ENCODE measurements around the gene PKP4. TPM values are rescaled to one million over a fixed set of nuclear protein-coding genes. Genes with fewer than 3 reads are reported as not detected.
"Not testable (repeated sequence)": the region's sequence is repeated elsewhere in the genome, so short reads cannot be mapped to it uniquely, and the experiment has no call there.

Gene PKP4
- total RNA-seq, 1 donor from 2014 or later: 39.4 TPM

DNA sequence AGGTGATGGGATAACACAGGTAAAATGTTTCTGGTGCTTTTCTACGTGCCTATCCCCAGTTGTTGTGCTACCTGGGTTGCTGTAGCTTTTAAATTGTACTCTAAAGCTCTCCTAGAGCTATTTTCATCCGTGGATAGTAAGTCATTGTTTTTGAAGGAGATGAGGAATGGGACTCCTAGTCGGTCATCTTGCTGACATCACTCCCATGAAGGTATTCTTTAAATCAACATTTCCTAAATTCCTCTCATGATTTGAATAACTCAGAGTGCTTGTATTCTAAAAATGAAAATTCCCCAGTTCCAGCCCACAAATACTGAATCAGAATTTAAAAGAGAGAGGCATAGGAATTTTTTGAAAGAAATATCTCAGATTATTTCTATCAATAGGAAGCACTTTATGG is 44.5 kb upstream of the PKP4 start:
- peaks cover 37% of the 10 kb centered on the region for H3K4me1 Mint-ChIP-seq (ENCODE audit: low read depth)
- no peak for DNase-seq (ENCODE audit: low spot score)
- H3K9me3 Mint-ChIP-seq (ENCODE audit: low read depth): peaks cover 46% of the 10 kb centered on the region
- peaks cover 20% of the 10 kb centered on the region for H3K36me3 Mint-ChIP-seq (ENCODE audit: low read depth)
- H3K4me3 Mint-ChIP-seq (ENCODE audit: unreplicated experiment): no peak overlapping the region
- H3K27ac Mint-ChIP-seq (ENCODE audit: unreplicated experiment): peak overlapping the region; percentile 67
- no peaks in the 10 kb centered on the region for H3K27me3 Mint-ChIP-seq (ENCODE audit: low read depth)
- TF ChIP-seq, protein P1, sequence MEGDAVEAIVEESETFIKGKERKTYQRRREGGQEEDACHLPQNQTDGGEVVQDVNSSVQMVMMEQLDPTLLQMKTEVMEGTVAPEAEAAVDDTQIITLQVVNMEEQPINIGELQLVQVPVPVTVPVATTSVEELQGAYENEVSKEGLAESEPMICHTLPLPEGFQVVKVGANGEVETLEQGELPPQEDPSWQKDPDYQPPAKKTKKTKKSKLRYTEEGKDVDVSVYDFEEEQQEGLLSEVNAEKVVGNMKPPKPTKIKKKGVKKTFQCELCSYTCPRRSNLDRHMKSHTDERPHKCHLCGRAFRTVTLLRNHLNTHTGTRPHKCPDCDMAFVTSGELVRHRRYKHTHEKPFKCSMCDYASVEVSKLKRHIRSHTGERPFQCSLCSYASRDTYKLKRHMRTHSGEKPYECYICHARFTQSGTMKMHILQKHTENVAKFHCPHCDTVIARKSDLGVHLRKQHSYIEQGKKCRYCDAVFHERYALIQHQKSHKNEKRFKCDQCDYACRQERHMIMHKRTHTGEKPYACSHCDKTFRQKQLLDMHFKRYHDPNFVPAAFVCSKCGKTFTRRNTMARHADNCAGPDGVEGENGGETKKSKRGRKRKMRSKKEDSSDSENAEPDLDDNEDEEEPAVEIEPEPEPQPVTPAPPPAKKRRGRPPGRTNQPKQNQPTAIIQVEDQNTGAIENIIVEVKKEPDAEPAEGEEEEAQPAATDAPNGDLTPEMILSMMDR (IDR thresholded peaks at IDR 0.05): no peak

DNA sequence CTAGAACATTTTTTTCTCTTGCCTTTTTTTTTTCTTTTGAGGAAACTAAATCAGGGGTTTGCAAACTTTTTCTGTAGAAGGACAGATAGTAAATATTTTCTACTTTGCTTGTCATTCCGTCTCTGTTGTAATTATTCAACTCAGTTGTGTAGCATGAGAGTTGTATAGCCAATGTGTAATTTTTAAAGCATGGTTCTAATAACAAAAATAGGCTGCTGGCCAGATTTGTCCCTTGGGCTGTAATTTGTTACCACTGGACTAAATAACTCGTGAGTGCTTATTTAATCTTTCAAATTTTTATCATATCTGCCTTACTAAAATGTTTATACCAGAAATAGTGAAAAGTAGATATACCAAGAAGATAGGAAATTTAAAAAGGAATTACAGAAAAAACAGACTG is 43.2 kb upstream of the PKP4 start:
- Mint-ChIP-seq H3K36me3 (ENCODE audit: low read depth) (peaks cover 20% of the 10 kb centered on the region), H3K4me1 (ENCODE audit: low read depth) (peaks cover 37% of the 10 kb centered on the region), H3K4me3 (ENCODE audit: unreplicated experiment) (no peak overlapping the region), H3K9me3 (ENCODE audit: low read depth) (peaks cover 49% of the 10 kb centered on the region), H3K27ac (ENCODE audit: unreplicated experiment) (peak overlapping the region; percentile 88), H3K27me3 (ENCODE audit: low read depth) (no peaks in the 10 kb centered on the region)
- TF ChIP-seq, protein P1 (IDR thresholded peaks at IDR 0.05): no peak
- DNase-seq (ENCODE audit: low spot score): no peak

- Mint-ChIP-seq H3K4me1 (ENCODE audit: low read depth) (peaks cover 37% of the 10 kb centered on the region), H3K9me3 (ENCODE audit: low read depth) (peaks cover 43% of the 10 kb centered on the region), H3K27me3 (ENCODE audit: low read depth) (no peaks in the 10 kb centered on the region), H3K27ac (ENCODE audit: unreplicated experiment) (peak overlapping the region; percentile 30), H3K36me3 (ENCODE audit: low read depth) (peaks cover 18% of the 10 kb centered on the region), H3K4me3 (ENCODE audit: unreplicated experiment) (no peak overlapping the region)
- no peak for DNase-seq (ENCODE audit: low spot score)
- TF ChIP-seq, protein P1 (IDR thresholded peaks at IDR 0.05): no peak
Measured at GRCh38 chr2:158414538-158414937, 42.2 kb upstream of the PKP4 start.

- DNase-seq (ENCODE audit: low spot score): no peak
- H3K36me3 Mint-ChIP-seq (ENCODE audit: low read depth): peaks cover 17% of the 10 kb centered on the region
- H3K27me3 Mint-ChIP-seq (ENCODE audit: low read depth): no peaks in the 10 kb centered on the region
- H3K9me3 Mint-ChIP-seq (ENCODE audit: low read depth): peaks cover 39% of the 10 kb centered on the region
- no peaks in the 10 kb centered on the region for H3K4me1 Mint-ChIP-seq (ENCODE audit: low read depth)
- TF ChIP-seq, protein P1 (IDR thresholded peaks at IDR 0.05): no peak
- H3K4me3 Mint-ChIP-seq (ENCODE audit: unreplicated experiment): no peak overlapping the region
- H3K27ac Mint-ChIP-seq (ENCODE audit: unreplicated experiment): no peak overlapping the region
Measured at GRCh38 chr2:158432117-158432516, 24.6 kb upstream of the PKP4 start.

DNA sequence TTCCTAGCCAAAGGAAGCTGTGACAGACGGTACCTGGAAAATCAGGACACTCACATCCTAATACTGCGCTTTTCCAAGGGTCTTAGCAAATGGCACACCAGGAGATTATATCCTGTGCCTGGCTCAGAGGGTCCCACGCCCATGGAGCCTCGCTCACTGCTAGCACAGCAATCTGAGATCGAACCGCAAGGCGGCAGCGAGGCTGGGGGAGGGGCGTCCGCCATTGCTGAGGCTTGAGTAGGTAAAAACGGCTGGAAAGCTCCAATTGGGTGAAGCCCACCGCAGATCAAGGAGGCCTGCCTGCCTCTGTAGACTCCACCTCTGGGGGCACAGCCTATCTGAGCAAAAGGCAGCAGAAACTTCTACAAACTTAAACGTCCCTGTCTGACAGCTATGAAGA is 23.0 kb upstream of the PKP4 start:
- Mint-ChIP-seq H3K9me3 (ENCODE audit: low read depth) (peaks cover 37% of the 10 kb centered on the region), H3K36me3 (ENCODE audit: low read depth) (peaks cover 12% of the 10 kb centered on the region)
- not testable (repeated sequence) for H3K27ac Mint-ChIP-seq (ENCODE audit: unreplicated experiment); H3K4me1 Mint-ChIP-seq (ENCODE audit: low read depth); H3K27me3 Mint-ChIP-seq (ENCODE audit: low read depth); H3K4me3 Mint-ChIP-seq (ENCODE audit: unreplicated experiment); DNase-seq (ENCODE audit: low spot score)

- not testable (repeated sequence) for H3K36me3 Mint-ChIP-seq (ENCODE audit: low read depth); DNase-seq (ENCODE audit: low spot score); H3K4me1 Mint-ChIP-seq (ENCODE audit: low read depth); H3K4me3 Mint-ChIP-seq (ENCODE audit: unreplicated experiment); H3K27ac Mint-ChIP-seq (ENCODE audit: unreplicated experiment); H3K27me3 Mint-ChIP-seq (ENCODE audit: low read depth)
- H3K9me3 Mint-ChIP-seq (ENCODE audit: low read depth): peaks cover 29% of the 10 kb centered on the region
Measured at GRCh38 chr2:158439062-158439461, 17.7 kb upstream of the PKP4 start.
